Activated T-helper 1 cell treated with anti-CD3 and anti-CD28 coated beads, Interleukin-12 subunit alpha, Interleukin-12 subunit beta, Interleukin-2, Interleukin-4 antibody, amounts not matched to agents 30 ng/mL and 10 ng/mL and 1 ng/mL, durations not matched to agents 14 hours and 24 hours and 36 hours (primary cell): Measurements from ENCODE around the gene CYTH3. TPM values are rescaled to one million over a fixed set of nuclear protein-coding genes. Genes with fewer than 3 reads are reported as not detected.
"Not testable (repeated sequence)": the region's sequence is repeated elsewhere in the genome, so short reads cannot be mapped to it uniquely, and the experiment has no call there.

Experiments
- DNase-seq: peaks from one replicate; pipeline ENCODE4 v3.0.0; 2021; ENCODE audit warnings: low spot score
- H3K27ac Mint-ChIP-seq: one replicate; pipeline ENCODE4 v1.8.0; 2021; ENCODE audit warnings: mild to moderate bottlenecking, mixed read lengths
- H3K27me3 Mint-ChIP-seq: one replicate; pipeline ENCODE4 v1.8.0; 2022; ENCODE audit warnings: mild to moderate bottlenecking, moderate library complexity, mixed read lengths; ENCODE audit not compliant: insufficient read depth
- H3K36me3 Mint-ChIP-seq: one replicate; pipeline ENCODE4 v1.8.0; 2021; ENCODE audit warnings: low read depth, mixed read lengths
- H3K4me1 Mint-ChIP-seq: one replicate; pipeline ENCODE4 v1.8.0; 2021; ENCODE audit warnings: low read depth, mixed read lengths
- H3K4me3 Mint-ChIP-seq: one replicate; pipeline ENCODE4 v1.8.0; 2021; ENCODE audit warnings: mild to moderate bottlenecking, moderate library complexity, mixed read lengths
- H3K9me3 Mint-ChIP-seq: one replicate; pipeline ENCODE4 v1.8.0; 2021; ENCODE audit warnings: mixed read lengths
- intact Hi-C: fragments of 100-400 bp; cut with micrococcal nuclease; formaldehyde crosslinking; loops from one replicate; pipeline ENCODE4 v1.15.1; 2024
- total RNA-seq: library from RNA; stranded (reverse); gene quantifications from 2 replicates; pipeline ENCODE4 v1.2.3, GENCODE V29; 2022

CYTH3 gene
- total RNA-seq, 1 donor from 2014 or later, result 0.65 TPM

GRCh38 chr7:6293202-6293601, 20.8 kb upstream of the CYTH3 start:
- Mint-ChIP-seq H3K27me3 (peaks cover 4% of the 10 kb centered on the region), H3K4me1 (no peaks in the 10 kb centered on the region), H3K36me3 (no peaks in the 10 kb centered on the region), H3K27ac (no peak overlapping the region), H3K9me3 (no peaks in the 10 kb centered on the region), H3K4me3 (no peak overlapping the region)
- no peak for DNase-seq
- intact Hi-C loops, result no loop called here

GRCh38 chr7:6291941-6292340, 19.5 kb upstream of the CYTH3 start:
- H3K4me1 Mint-ChIP-seq, H3K27me3 Mint-ChIP-seq, H3K27ac Mint-ChIP-seq, H3K4me3 Mint-ChIP-seq, H3K36me3 Mint-ChIP-seq, H3K9me3 Mint-ChIP-seq, DNase-seq, intact Hi-C loops: not testable (repeated sequence)

GRCh38 chr7:6291531-6291930, 19.1 kb upstream of the CYTH3 start:
- DNase-seq, result no peak
- H3K4me1 Mint-ChIP-seq, result no peaks in the 10 kb centered on the region
- H3K9me3 Mint-ChIP-seq, result no peaks in the 10 kb centered on the region
- no peaks in the 10 kb centered on the region for H3K36me3 Mint-ChIP-seq
- no peak overlapping the region for H3K27ac Mint-ChIP-seq
- H3K27me3 Mint-ChIP-seq, result peaks cover 4% of the 10 kb centered on the region
- intact Hi-C loops, result no loop called here
- H3K4me3 Mint-ChIP-seq, result no peak overlapping the region

- H3K27ac Mint-ChIP-seq, result no peak overlapping the region
- intact Hi-C loops, result no loop called here
- H3K9me3 Mint-ChIP-seq, result no peaks in the 10 kb centered on the region
- no peaks in the 10 kb centered on the region for H3K4me1 Mint-ChIP-seq
- no peaks in the 10 kb centered on the region for H3K36me3 Mint-ChIP-seq
- no peak overlapping the region for H3K4me3 Mint-ChIP-seq
- peaks cover 6% of the 10 kb centered on the region for H3K27me3 Mint-ChIP-seq
- DNase-seq, result no peak
Observed at GRCh38 chr7:6290319-6290741, 17.9 kb upstream of the CYTH3 start.

- Mint-ChIP-seq H3K9me3 (no peaks in the 10 kb centered on the region), H3K27me3 (peaks cover 5% of the 10 kb centered on the region), H3K36me3 (no peaks in the 10 kb centered on the region), H3K4me1 (no peaks in the 10 kb centered on the region), H3K4me3 (no peak overlapping the region), H3K27ac (no peak overlapping the region)
- no peak for DNase-seq
- intact Hi-C loops, result no loop called here
Observed at GRCh38 chr7:6288270-6288860, 15.9 kb upstream of the CYTH3 start.

- no peaks in the 10 kb centered on the region for H3K9me3 Mint-ChIP-seq
- no peak overlapping the region for H3K27ac Mint-ChIP-seq
- no peak overlapping the region for H3K4me3 Mint-ChIP-seq
- no peaks in the 10 kb centered on the region for H3K36me3 Mint-ChIP-seq
- DNase-seq, result no peak
- intact Hi-C loops, result no loop called here
- H3K27me3 Mint-ChIP-seq, result peaks cover 3% of the 10 kb centered on the region
- no peaks in the 10 kb centered on the region for H3K4me1 Mint-ChIP-seq
Observed at GRCh38 chr7:6286486-6286885, 14.1 kb upstream of the CYTH3 start.

GRCh38 chr7:6284461-6285360, 12.3 kb upstream of the CYTH3 start:
- Mint-ChIP-seq H3K36me3 (no peaks in the 10 kb centered on the region), H3K27me3 (peaks cover 4% of the 10 kb centered on the region), H3K4me1 (no peaks in the 10 kb centered on the region), H3K27ac (no peak overlapping the region), H3K9me3 (no peaks in the 10 kb centered on the region), H3K4me3 (no peak overlapping the region)
- intact Hi-C loops, result no loop called here
- DNase-seq, result no peak

- DNase-seq, result no peak
- H3K4me1 Mint-ChIP-seq, result no peaks in the 10 kb centered on the region
- no peaks in the 10 kb centered on the region for H3K36me3 Mint-ChIP-seq
- H3K9me3 Mint-ChIP-seq, result no peaks in the 10 kb centered on the region
- intact Hi-C loops, result no loop called here
- H3K27ac Mint-ChIP-seq, result no peak overlapping the region
- peaks cover 5% of the 10 kb centered on the region for H3K27me3 Mint-ChIP-seq
- H3K4me3 Mint-ChIP-seq, result no peak overlapping the region
Observed at GRCh38 chr7:6284055-6284400, 11.6 kb upstream of the CYTH3 start.

- intact Hi-C loops, H3K27me3 Mint-ChIP-seq, H3K4me1 Mint-ChIP-seq, H3K27ac Mint-ChIP-seq, DNase-seq, H3K36me3 Mint-ChIP-seq, H3K9me3 Mint-ChIP-seq, H3K4me3 Mint-ChIP-seq: not testable (repeated sequence)
Observed at GRCh38 chr7:6283391-6284054, 11.1 kb upstream of the CYTH3 start.

- intact Hi-C loops, result no loop called here
- Mint-ChIP-seq H3K36me3 (no peaks in the 10 kb centered on the region), H3K9me3 (no peaks in the 10 kb centered on the region), H3K4me1 (no peaks in the 10 kb centered on the region), H3K27me3 (peaks cover 6% of the 10 kb centered on the region), H3K27ac (no peak overlapping the region), H3K4me3 (no peak overlapping the region)
- DNase-seq, result no peak
Observed at GRCh38 chr7:6279937-6280336, 7.5 kb upstream of the CYTH3 start.

- DNase-seq, result no peak
- intact Hi-C loops, result no loop called here
- no peak overlapping the region for H3K4me3 Mint-ChIP-seq
- no peak overlapping the region for H3K27ac Mint-ChIP-seq
- H3K27me3 Mint-ChIP-seq, result peaks cover 12% of the 10 kb centered on the region
- H3K4me1 Mint-ChIP-seq, result peaks cover 3% of the 10 kb centered on the region
- no peaks in the 10 kb centered on the region for H3K9me3 Mint-ChIP-seq
- no peaks in the 10 kb centered on the region for H3K36me3 Mint-ChIP-seq
Observed at GRCh38 chr7:6279341-6279740, 6.9 kb upstream of the CYTH3 start.

GRCh38 chr7:6278749-6279310, 6.4 kb upstream of the CYTH3 start:
- Mint-ChIP-seq H3K4me3 (no peak overlapping the region), H3K9me3 (no peaks in the 10 kb centered on the region), H3K27ac (no peak overlapping the region), H3K36me3 (no peaks in the 10 kb centered on the region), H3K27me3 (peaks cover 17% of the 10 kb centered on the region), H3K4me1 (peaks cover 6% of the 10 kb centered on the region)
- intact Hi-C loops, result no loop called here
- no peak for DNase-seq

- DNase-seq, result no peak
- H3K4me3 Mint-ChIP-seq, result no peak overlapping the region
- intact Hi-C loops, result no loop called here
- peaks cover 27% of the 10 kb centered on the region for H3K27me3 Mint-ChIP-seq
- H3K9me3 Mint-ChIP-seq, result no peaks in the 10 kb centered on the region
- H3K27ac Mint-ChIP-seq, result no peak overlapping the region
- no peaks in the 10 kb centered on the region for H3K36me3 Mint-ChIP-seq
- H3K4me1 Mint-ChIP-seq, result peaks cover 6% of the 10 kb centered on the region
Observed at GRCh38 chr7:6277476-6277875, 5.1 kb upstream of the CYTH3 start.
